RWPE1 (cell line): ENCODE data around the gene GMEB2.
"Not testable (repeated sequence)": the region's sequence is repeated elsewhere in the genome, so short reads cannot be mapped to it uniquely, and the experiment has no call there.

Source experiments
- CTCF ChIA-PET: fragments of 350-600 bp; sonication (Branson Sonifier 250); formaldehyde crosslinking; extraction: SDS; loops from one replicate; lab custom pipeline; 2021; lab: Yijun Ruan, JAX
- POLR2A ChIA-PET: fragments of 400-600 bp; formaldehyde crosslinking; extraction: SDS; loops from one replicate; lab custom pipeline; 2020; ENCODE audit warnings: antibody characterized with exemption; ENCODE audit not compliant: low non-redundant PET; lab: Yijun Ruan, JAX
- DNase-seq: peaks from one replicate; pipeline ENCODE4 v3.0.0; 2012; ENCODE audit warnings: low spot score
- H3K27ac ChIP-seq: fragments of 450-650 bp; 2 replicates; pipeline ENCODE4 v1.5.1; 2017
- TF ChIP-seq, protein P1 (sequence below): fragments of 450-650 bp; conservative IDR thresholded peaks from 2 replicates; pipeline ENCODE4 v1.5.1; 2017; ENCODE audit warnings: low read depth, mild to moderate bottlenecking

The GMEB2 gene

DNA sequence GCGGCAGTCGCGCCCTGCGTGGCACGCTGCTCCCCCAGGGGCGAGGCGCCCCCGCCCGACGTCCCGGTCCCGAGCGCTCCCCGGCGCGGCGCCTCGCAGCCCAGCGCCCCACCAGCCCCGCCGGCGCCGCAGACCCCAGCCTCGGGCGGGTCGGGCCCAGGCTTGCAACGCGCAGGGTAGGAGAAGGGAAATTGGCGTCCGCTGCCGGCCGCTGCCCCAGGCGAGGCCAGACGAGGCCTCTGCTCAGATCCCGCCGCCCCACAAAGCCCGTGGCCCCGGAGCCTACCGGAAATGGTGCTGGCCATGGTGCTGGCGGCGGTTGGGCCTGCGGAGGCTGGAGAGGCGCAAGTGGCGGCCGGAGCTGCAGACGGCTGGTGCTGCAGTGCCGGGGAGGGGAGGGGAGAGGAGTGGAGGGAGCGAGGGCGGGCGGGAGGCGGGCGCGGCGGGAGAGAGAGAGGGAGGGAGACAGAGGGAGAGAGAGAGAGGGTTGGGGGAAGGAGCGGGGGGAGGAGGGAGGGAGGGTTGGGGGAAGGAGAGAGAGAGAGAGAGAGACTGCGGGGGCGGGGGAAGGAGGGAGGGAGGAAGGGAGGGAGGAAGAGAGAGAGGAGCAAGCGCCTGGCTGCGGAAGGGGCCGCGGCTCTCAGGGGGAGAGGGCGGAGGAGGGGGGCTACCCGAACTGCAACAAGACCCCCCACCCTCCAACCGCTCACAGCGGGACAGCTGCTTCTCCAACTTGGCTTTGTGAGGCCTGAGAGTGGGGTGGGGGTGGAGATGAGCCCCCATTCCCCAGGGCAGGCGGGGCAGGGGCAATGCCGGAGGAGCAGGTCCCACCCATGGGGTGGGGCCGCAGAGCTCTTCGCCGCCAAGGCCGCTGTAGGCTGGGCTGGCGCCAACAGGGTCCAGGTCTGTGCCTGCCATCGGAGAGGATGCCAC, 26.4 kb upstream of the GMEB2 start, which contains the start of gene STMN3:
Gene STMN3 (minus strand): TSS at position 384 of the 933 bp plus-strand sequence. CDS start 79 bp downstream, at position 305.
- DNase-seq: peak; percentile 89
- ChIA-PET POLR2A (no interaction called here), CTCF (interaction anchor here (0.5 to 0.6 kb wide), 2 partner anchors 115 to 455 kb away, joined by 4 to 5 read pairs; no protein-coding TSS in a partner anchor)
- H3K27ac ChIP-seq: peak within 1 kb of the TSS; percentile 89
- TF ChIP-seq, protein P1, sequence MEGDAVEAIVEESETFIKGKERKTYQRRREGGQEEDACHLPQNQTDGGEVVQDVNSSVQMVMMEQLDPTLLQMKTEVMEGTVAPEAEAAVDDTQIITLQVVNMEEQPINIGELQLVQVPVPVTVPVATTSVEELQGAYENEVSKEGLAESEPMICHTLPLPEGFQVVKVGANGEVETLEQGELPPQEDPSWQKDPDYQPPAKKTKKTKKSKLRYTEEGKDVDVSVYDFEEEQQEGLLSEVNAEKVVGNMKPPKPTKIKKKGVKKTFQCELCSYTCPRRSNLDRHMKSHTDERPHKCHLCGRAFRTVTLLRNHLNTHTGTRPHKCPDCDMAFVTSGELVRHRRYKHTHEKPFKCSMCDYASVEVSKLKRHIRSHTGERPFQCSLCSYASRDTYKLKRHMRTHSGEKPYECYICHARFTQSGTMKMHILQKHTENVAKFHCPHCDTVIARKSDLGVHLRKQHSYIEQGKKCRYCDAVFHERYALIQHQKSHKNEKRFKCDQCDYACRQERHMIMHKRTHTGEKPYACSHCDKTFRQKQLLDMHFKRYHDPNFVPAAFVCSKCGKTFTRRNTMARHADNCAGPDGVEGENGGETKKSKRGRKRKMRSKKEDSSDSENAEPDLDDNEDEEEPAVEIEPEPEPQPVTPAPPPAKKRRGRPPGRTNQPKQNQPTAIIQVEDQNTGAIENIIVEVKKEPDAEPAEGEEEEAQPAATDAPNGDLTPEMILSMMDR: no peak

DNA sequence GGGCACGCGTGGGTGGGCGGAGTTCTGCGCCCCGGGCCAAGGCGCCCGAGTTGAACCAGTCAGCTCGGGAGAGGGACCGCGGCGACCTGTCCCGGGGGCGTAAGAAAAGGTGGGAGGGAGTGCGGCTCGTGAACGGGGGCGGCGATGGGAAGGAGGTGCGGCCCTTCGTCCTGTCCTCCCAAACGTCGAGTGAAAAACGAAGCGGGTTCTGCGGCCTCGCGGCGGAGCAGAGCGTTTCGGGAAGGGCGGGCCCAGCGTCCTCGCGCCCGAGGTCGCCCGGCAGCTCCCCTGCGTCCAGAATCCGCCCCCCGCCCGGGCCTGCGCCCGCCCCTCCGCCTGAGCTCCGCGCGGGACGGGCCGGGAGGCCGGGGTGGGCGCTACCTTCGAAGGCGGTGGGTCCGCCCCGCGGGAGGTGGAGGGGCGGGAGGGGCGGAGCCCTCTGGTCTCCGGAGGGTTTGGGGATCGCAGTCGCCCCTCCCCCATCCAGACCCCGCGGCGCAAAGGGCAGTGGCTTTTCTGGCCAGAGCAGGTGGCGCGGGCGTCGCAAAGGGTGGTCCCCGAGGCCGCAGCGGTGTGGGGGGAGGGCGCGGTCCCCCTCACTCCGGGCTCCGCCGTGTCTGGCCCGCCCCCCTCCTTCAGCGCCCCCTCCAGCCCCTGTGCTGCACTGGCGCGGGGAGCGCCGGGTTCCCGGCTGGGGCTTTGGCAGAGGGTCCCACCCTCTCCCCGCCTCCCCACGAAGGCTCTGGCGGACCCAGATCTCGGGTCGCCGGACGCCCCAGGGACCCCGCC, 25.5 kb upstream of the GMEB2 start:
- H3K27ac ChIP-seq: peak overlapping the region; percentile 89
- no peak for DNase-seq
- TF ChIP-seq, protein P1: no peak; the same call in 1 of the 2 replicates
- ChIA-PET POLR2A (interaction anchor here (0.5 kb wide), 1 partner anchor 24 kb away, joined by 10 read pairs; no protein-coding TSS in a partner anchor), CTCF (interaction anchor here (0.6 to 0.9 kb wide), 3 partner anchors 35 to 343 kb away, joined by 3 to 5 read pairs (median 4); no protein-coding TSS in a partner anchor)

DNA sequence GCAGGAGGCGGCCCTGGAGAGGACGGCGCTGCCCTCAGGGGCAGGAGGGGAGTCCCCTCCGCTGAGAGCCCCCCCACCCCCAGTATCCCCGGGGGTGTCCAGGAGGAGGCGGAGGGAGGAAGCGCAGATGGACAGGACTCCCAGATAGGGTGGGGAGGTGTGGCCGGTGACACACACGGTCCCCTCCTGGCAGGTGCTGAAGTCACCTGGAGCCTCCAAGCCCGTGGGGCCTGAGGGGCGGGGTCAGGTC, 25.0 kb upstream of the GMEB2 start:
- peak overlapping the region; percentile 89 for H3K27ac ChIP-seq
- CTCF ChIA-PET: interaction anchor here (0.6 to 0.9 kb wide), 3 partner anchors 35 to 343 kb away, joined by 3 to 5 read pairs (median 4); no protein-coding TSS in a partner anchor
- POLR2A ChIA-PET: no interaction called here
- TF ChIP-seq, protein P1: no peak
- no peak for DNase-seq

DNA sequence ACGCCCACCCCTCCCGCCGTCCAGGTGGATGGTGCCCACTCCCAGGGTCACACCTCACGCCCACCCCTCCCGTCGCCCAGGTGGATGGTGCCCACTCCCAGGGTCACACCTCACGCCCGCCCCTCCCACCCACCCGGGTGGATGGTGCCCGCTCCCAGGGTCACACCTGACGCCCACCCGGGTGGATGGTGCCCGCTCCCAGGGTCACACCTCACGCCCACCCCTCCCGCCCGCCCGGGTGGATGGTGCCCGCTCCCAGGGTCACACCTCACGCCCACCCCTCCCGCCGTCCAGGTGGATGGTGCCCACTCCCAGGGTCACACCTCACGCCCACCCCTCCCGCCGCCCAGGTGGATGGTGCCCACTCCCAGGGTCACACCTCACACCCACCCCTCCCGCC, 23.6 kb upstream of the GMEB2 start:
- CTCF ChIA-PET, DNase-seq, POLR2A ChIA-PET, H3K27ac ChIP-seq: not testable (repeated sequence)

DNA sequence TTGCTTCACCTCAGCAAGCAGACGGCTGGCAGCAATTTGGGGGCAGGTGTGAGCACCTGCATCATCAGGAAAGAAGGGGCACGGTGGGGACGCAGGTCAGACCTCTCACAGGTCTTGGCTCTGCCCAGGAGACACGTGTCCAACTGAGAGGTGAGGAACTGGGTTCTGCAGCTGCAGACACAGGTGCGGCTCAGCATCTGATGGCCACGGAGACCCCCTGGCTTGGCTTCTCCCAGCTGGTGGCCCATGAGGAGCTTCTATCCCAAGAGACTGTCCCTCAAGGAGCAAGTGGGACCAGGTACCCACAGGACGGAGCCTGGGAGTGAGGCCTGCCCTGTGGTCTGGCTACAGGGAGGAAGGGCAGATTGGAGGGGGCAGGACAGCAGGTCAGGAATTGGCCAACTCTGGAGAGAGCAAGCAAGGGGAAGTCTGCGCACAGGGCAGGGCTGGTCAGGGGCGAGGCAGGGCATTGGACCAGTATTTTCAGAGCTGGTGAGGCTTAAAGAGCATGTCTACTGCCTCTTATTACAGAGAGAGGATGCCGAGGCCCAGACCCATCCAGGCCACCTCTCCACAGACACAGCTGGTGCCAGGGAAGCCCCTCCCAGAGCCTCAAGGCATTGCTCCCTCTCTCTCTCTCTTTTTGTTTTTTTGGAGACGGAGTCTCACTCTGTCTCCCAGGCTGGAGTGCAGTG, 22.1 kb upstream of the GMEB2 start:
- H3K27ac ChIP-seq: peak overlapping the region; percentile 42
- ChIA-PET POLR2A (no interaction called here), CTCF (interaction anchor here (0.7 to 0.8 kb wide), 2 partner anchors 57 to 108 kb away, joined by 3 to 4 read pairs; no protein-coding TSS in a partner anchor)
- DNase-seq: no peak
- TF ChIP-seq, protein P1: no peak

DNA sequence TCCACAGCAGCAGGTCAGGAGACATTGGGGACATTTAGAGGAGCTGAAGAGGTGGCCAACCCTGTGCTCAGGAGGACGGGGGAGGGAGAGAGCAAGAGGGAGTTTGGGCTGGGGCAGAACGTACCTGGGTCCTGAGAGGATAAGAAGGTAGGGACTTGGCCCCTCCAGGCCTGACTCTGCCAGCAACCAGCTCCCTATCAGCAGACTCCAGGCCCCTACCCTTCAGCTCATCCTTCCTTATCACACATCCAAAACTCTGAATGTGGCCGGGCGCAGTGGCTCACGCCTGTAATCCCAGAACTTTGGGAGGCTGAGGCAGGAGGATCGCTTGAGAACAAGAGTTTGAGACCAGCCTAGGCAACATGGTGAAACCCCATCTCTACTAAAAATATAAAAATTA, 21.3 kb upstream of the GMEB2 start:
- CTCF ChIA-PET: interaction anchor here (0.7 kb wide), 1 partner anchor 58 kb away, joined by 3 read pairs; no protein-coding TSS in a partner anchor
- H3K27ac ChIP-seq: peak overlapping the region; percentile 42
- POLR2A ChIA-PET: no interaction called here
- TF ChIP-seq, protein P1: no peak
- no peak for DNase-seq
